ENCODE results near the gene SLC13A5.
"Not testable (repeated sequence)": the region's sequence is repeated elsewhere in the genome, so short reads cannot be mapped to it uniquely, and the experiment has no call there.

The SLC13A5 gene

GRCh38 chr17:6668219-6668618, 45.0 kb downstream of the SLC13A5 start:
- Histone ChIP-seq H3K4me2 (peak overlapping the region in 8 of 11 experiments; percentile 52 to 71 (median 60); a peak in 16 of 22 replicates), H4K20me1 (peaks cover 0 to 12% (median 0%) of the 10 kb centered on the region in 11 experiments; a peak in 4 of 22 replicates), H3K27ac (no peak overlapping the region), H3K9me3 (replicated peaks in 1 of 11) (no peaks in the 10 kb centered on the region), H3K27me3 (peaks cover 0 to 23% (median 0%) of the 10 kb centered on the region in 11 experiments; a peak in 6 of 22 replicates), H3K4me3 (no peak overlapping the region), H3K9ac (no peak overlapping the region), H3K4me1 (peaks cover 9 to 25% (median 22%) of the 10 kb centered on the region in 10 experiments; a peak in 18 of 20 replicates), H3K36me3 (no peaks in the 10 kb centered on the region)
- TF ChIP-seq Cebpa-rat (IDR thresholded peaks at IDR 0.05), result no peak

GRCh38 chr17:6667516-6667915, 45.7 kb downstream of the SLC13A5 start:
- Histone ChIP-seq H3K27me3 (peaks cover 0 to 23% (median 0%) of the 10 kb centered on the region in 11 experiments; a peak in 6 of 22 replicates), H3K36me3 (no peaks in the 10 kb centered on the region), H3K4me2 (peak overlapping the region; percentile 14 to 71 (median 60); a peak in 21 of 22 replicates), H3K4me3 (no peak overlapping the region), H4K20me1 (peaks cover 0 to 12% (median 0%) of the 10 kb centered on the region in 11 experiments; a peak in 3 of 22 replicates), H3K4me1 (peaks cover 10 to 25% (median 23%) of the 10 kb centered on the region in 10 experiments), H3K9me3 (replicated peaks in 1 of 11) (no peaks in the 10 kb centered on the region), H3K27ac (no peak overlapping the region), H3K9ac (no peak overlapping the region)
- TF ChIP-seq Cebpa-rat (IDR thresholded peaks at IDR 0.05), result no peak

GRCh38 chr17:6666557-6666956, 46.6 kb downstream of the SLC13A5 start:
- Histone ChIP-seq H3K4me2 (peak overlapping the region in 8 of 11 experiments; percentile 7 to 71 (median 58); a peak in 12 of 22 replicates), H3K4me1 (peaks cover 20 to 35% (median 31%) of the 10 kb centered on the region in 10 experiments), H3K36me3 (no peaks in the 10 kb centered on the region), H3K9ac (no peak overlapping the region), H3K9me3 (replicated peaks in 1 of 11) (no peaks in the 10 kb centered on the region), H3K27ac (no peak overlapping the region), H4K20me1 (peaks cover 0 to 12% (median 0%) of the 10 kb centered on the region in 11 experiments; a peak in 3 of 22 replicates), H3K4me3 (no peak overlapping the region), H3K27me3 (peaks cover 0 to 23% (median 0%) of the 10 kb centered on the region in 11 experiments; a peak in 6 of 22 replicates)
- TF ChIP-seq Cebpa-rat (IDR thresholded peaks at IDR 0.05), result no peak

- H3K4me1 ChIP-seq, result peaks cover 25 to 39% (median 36%) of the 10 kb centered on the region in 10 experiments
- no peaks in the 10 kb centered on the region for H3K36me3 ChIP-seq
- H3K4me2 ChIP-seq, result peak overlapping the region in 8 of 11 experiments; percentile 7 to 71 (median 58); a peak in 11 of 22 replicates
- no peak overlapping the region for H3K27ac ChIP-seq
- no peak overlapping the region for H3K4me3 ChIP-seq
- no peak overlapping the region for H3K9ac ChIP-seq
- no peaks in the 10 kb centered on the region for H3K9me3 ChIP-seq (replicated peaks in 1 of 11)
- H3K27me3 ChIP-seq, result peaks cover 0 to 23% (median 0%) of the 10 kb centered on the region in 11 experiments; a peak in 6 of 22 replicates
- H4K20me1 ChIP-seq, result peaks cover 0 to 16% (median 0%) of the 10 kb centered on the region in 11 experiments; a peak in 3 of 22 replicates
- TF ChIP-seq Cebpa-rat (IDR thresholded peaks at IDR 0.05), result no peak
Measured at GRCh38 chr17:6666077-6666521, 47.1 kb downstream of the SLC13A5 start.

GRCh38 chr17:6663200-6663599, 50.0 kb downstream of the SLC13A5 start:
- H3K4me1 ChIP-seq, result peaks cover 42 to 54% (median 51%) of the 10 kb centered on the region in 10 experiments
- H3K27ac ChIP-seq; H3K9ac ChIP-seq; H3K9me3 ChIP-seq (replicated peaks in 1 of 11); H3K4me3 ChIP-seq; H3K36me3 ChIP-seq: not testable (repeated sequence)
- peak overlapping the region in 1 of 11 experiments; percentile 92; a peak in 1 of 22 replicates for H3K4me2 ChIP-seq
- H3K27me3 ChIP-seq, result peaks cover 3 to 22% (median 9%) of the 10 kb centered on the region in 11 experiments
- peaks cover 0 to 15% (median 0%) of the 10 kb centered on the region in 11 experiments; a peak in 3 of 22 replicates for H4K20me1 ChIP-seq

GRCh38 chr17:6661464-6661848, 51.7 kb downstream of the SLC13A5 start:
- Histone ChIP-seq H3K4me2 (peak overlapping the region; percentile 76 to 99 (median 92)), H4K20me1 (peaks cover 0 to 10% (median 0%) of the 10 kb centered on the region in 11 experiments; a peak in 3 of 22 replicates), H3K4me3 (peak overlapping the region in 6 of 10 experiments; percentile 26 to 55 (median 39); a peak in 8 of 20 replicates), H3K4me1 (peaks cover 27 to 50% (median 47%) of the 10 kb centered on the region in 10 experiments), H3K9me3 (replicated peaks in 1 of 11) (no peaks in the 10 kb centered on the region), H3K27ac (peak overlapping the region in 7 of 11 experiments; percentile 12 to 78 (median 52); a peak in 14 of 22 replicates), H3K36me3 (no peaks in the 10 kb centered on the region), H3K27me3 (peaks cover 19 to 27% (median 22%) of the 10 kb centered on the region in 11 experiments), H3K9ac (peak overlapping the region in 7 of 11 experiments; percentile 32 to 57 (median 40); a peak in 14 of 22 replicates)
- TF ChIP-seq Cebpa-rat (IDR thresholded peaks at IDR 0.05), result no peak

- Histone ChIP-seq H4K20me1 (peaks cover 0 to 7% (median 0%) of the 10 kb centered on the region in 11 experiments; a peak in 3 of 22 replicates), H3K4me3 (peak overlapping the region in 6 of 10 experiments; percentile 31 to 55 (median 42); a peak in 10 of 20 replicates), H3K4me1 (peaks cover 22 to 47% (median 43%) of the 10 kb centered on the region in 10 experiments), H3K27ac (peak overlapping the region in 8 of 11 experiments; percentile 42 to 78 (median 64); a peak in 16 of 22 replicates), H3K4me2 (peak overlapping the region; percentile 76 to 99 (median 92)), H3K9me3 (replicated peaks in 1 of 11) (no peaks in the 10 kb centered on the region), H3K36me3 (no peaks in the 10 kb centered on the region), H3K9ac (peak overlapping the region in 7 of 11 experiments; percentile 32 to 57 (median 45); a peak in 13 of 22 replicates), H3K27me3 (peaks cover 23 to 32% (median 26%) of the 10 kb centered on the region in 11 experiments)
- TF ChIP-seq Cebpa-rat (IDR thresholded peaks at IDR 0.05), result no peak
Measured at GRCh38 chr17:6660805-6661463, 52.2 kb downstream of the SLC13A5 start.

GRCh38 chr17:6660101-6660500, 53.1 kb downstream of the SLC13A5 start:
- no peak for TF ChIP-seq Cebpa-rat (IDR thresholded peaks at IDR 0.05)
- Histone ChIP-seq H3K9ac (peak overlapping the region in 5 of 11 experiments; percentile 15 to 57 (median 30); a peak in 8 of 22 replicates), H3K27me3 (peaks cover 31 to 40% (median 35%) of the 10 kb centered on the region in 11 experiments), H3K36me3 (no peaks in the 10 kb centered on the region), H3K9me3 (replicated peaks in 1 of 11) (no peaks in the 10 kb centered on the region), H4K20me1 (peaks cover 0 to 12% (median 1%) of the 10 kb centered on the region in 11 experiments; a peak in 9 of 22 replicates), H3K4me1 (peaks cover 27 to 52% (median 49%) of the 10 kb centered on the region in 10 experiments), H3K4me2 (peak overlapping the region; percentile 76 to 99 (median 92)), H3K27ac (peak overlapping the region in 9 of 11 experiments; percentile 0 to 78 (median 60); a peak in 17 of 22 replicates), H3K4me3 (peak overlapping the region in 5 of 10 experiments; percentile 14 to 47 (median 23); a peak in 5 of 20 replicates)

- H3K4me2 ChIP-seq; H3K36me3 ChIP-seq; H3K27ac ChIP-seq; H3K4me3 ChIP-seq; H3K9me3 ChIP-seq (replicated peaks in 1 of 11); H3K9ac ChIP-seq: not testable (repeated sequence)
- Histone ChIP-seq H4K20me1 (peaks cover 0 to 19% (median 8%) of the 10 kb centered on the region in 11 experiments; a peak in 10 of 22 replicates), H3K4me1 (peaks cover 39 to 65% (median 58%) of the 10 kb centered on the region in 10 experiments), H3K27me3 (peaks cover 48 to 57% (median 52%) of the 10 kb centered on the region in 11 experiments)
Measured at GRCh38 chr17:6658411-6658810, 54.8 kb downstream of the SLC13A5 start.
